GM10248 (cell line): ENCODE measurements around the gene GPRIN3.
A peak's percentile ranks its signal among the peaks of the same experiment; 100 is the strongest.
"Not testable (repeated sequence)": the region's sequence is repeated elsewhere in the genome, so short reads cannot be mapped to it uniquely, and the experiment has no call there.

ENCODE experiments used
- CTCF ChIA-PET: fragments of 300-600 bp; sonication (Branson Sonifier 250); formaldehyde crosslinking; extraction: SDS; loops from one replicate; lab custom pipeline; 2021; ENCODE audit warnings: antibody characterized with exemption; lab: Yijun Ruan, JAX
- POLR2A ChIA-PET: fragments of 350-650 bp; sonication (Branson Sonifier 250); formaldehyde crosslinking; extraction: SDS; loops from one replicate; lab custom pipeline; 2020; ENCODE audit warnings: antibody characterized with exemption; lab: Yijun Ruan, JAX
- DNase-seq: peaks from one replicate; pipeline ENCODE4 v3.0.0; 2012; ENCODE audit errors: extremely low spot score
- CTCF ChIP-seq: IDR thresholded peaks from 2 replicates; pipeline ENCODE4 v1.5.1; 2012; ENCODE audit warnings: mild to moderate bottlenecking, low read depth; ENCODE audit errors: extremely low read depth, missing control alignments, control extremely low read depth

The GPRIN3 gene

DNA sequence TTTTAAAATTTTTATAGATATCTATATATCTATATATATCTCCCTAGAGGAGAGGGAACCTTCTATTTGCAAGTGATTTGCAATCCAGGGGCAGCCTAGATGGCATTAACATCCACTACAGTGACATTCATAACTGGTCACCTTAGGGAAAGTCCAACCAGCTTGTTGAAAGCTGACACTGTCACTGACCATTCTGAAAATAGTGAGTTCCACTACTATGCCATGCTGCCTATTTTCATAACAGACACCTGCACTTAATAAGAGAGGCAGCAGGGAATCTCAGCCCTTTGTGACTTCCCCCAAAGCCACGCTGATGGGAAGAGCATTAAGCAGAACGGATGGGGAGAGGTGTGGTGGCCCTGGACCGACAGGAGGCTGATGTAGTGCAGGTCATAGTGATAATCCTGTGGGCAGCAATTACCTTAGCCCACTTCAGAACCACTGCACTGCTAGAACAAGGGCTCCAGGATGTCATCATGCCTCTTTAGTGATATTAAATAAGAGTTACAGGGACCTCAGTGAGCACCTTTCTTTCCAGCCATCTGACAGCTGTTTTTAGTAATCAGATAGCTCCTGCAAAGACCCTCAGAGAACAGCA, 51.3 kb downstream of the GPRIN3 start:
- no peak for TF ChIP-seq CTCF
- ChIA-PET CTCF (interaction anchor here (1.0 to 2.6 kb wide), 7 partner anchors 8 to 644 kb away, joined by 3 to 20 read pairs (median 3); no protein-coding TSS in a partner anchor), POLR2A (no interaction called here)
- no peak for DNase-seq

DNA sequence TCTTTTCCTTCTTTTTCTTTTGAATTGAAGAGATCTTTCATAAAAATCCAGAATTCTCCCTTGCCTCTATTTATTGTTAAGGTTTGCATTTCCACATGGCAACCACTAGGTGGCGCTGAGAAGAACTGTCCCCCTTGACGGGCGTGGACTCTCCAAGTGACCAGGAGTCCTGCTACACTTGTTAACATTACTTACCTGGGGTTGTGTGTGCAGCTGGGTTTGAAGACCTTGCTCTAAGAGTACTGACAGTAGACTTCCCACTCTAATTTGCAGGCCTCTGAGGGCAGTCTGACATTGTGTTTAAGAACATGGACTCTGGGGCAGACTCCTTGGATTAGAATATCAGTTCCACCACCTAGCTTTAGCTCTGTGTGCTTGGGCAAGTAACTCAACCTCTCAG, 52.8 kb downstream of the GPRIN3 start:
- TF ChIP-seq CTCF = peak; percentile 77
- POLR2A ChIA-PET = no interaction called here
- DNase-seq = peak; percentile 35
- CTCF ChIA-PET = interaction anchor here (0.8 to 2.6 kb wide), 9 partner anchors 10 to 177 kb away, joined by 3 to 20 read pairs (median 4); no protein-coding TSS in a partner anchor

GRCh38 chr4:89254347-89254746, 53.3 kb downstream of the GPRIN3 start:
- POLR2A ChIA-PET, DNase-seq: not testable (repeated sequence)
- CTCF ChIA-PET = interaction anchor here (0.7 to 2.6 kb wide), 5 partner anchors 9 to 90 kb away, joined by 3 to 20 read pairs (median 4); no protein-coding TSS in a partner anchor

DNA sequence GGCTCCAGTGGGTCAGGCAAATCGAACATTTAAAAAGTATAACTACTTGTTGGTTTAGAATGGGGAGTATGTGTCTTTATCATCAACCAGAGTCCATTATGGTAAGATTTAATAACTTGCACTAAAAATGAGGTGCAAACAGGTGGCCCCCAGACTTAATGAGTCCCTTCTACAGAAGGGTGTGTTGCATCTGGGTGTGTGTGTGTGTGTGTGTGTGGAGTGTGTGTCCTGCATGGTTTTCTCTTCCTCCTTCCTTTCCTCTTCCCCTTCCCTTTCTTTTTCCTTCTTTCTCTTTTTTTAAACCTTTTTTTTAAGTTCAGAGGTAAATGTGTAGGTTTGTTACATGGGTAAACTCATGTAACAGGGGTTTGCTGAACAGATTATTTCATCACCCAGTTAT, 53.7 kb downstream of the GPRIN3 start:
- CTCF ChIA-PET = interaction anchor here (0.7 to 2.6 kb wide), 5 partner anchors 9 to 181 kb away, joined by 3 to 20 read pairs (median 4); no protein-coding TSS in a partner anchor

DNA sequence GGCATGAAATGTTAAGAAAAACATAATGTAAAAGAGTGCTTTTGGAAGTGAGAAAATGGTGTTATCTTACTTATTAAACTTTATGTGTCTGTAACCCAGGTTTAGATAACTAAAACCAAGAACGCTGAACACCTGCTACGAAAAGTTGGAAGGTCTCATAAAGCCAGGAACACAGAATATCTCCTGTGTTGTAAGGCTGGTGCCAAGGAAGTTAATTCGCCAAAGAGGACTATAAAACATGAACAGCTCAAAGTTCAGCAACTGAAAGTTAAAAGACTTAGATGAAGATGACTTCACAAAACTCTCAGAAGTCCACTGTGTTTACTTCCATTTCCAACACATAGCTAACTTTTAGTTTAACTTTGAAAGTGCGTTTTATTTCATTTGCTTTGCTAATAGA, 54.3 kb downstream of the GPRIN3 start:
- TF ChIP-seq CTCF = no peak
- ChIA-PET CTCF (interaction anchor here (0.7 to 1.6 kb wide), 3 partner anchors 18 to 182 kb away, joined by 3 to 4 read pairs (median 4); no protein-coding TSS in a partner anchor), POLR2A (no interaction called here)
- DNase-seq = no peak

More for the DNA sequence above, 53.7 kb downstream of the GPRIN3 start:
- no peak for DNase-seq
- no peak for TF ChIP-seq CTCF
- POLR2A ChIA-PET = no interaction called here

- CTCF ChIA-PET = interaction anchor here (1.5 kb wide), 1 partner anchor 23 kb away, joined by 3 read pairs; no protein-coding TSS in a partner anchor
- DNase-seq = no peak
- TF ChIP-seq CTCF = no peak
- POLR2A ChIA-PET = no interaction called here
Observed at GRCh38 chr4:89251396-89251795, 56.2 kb downstream of the GPRIN3 start.

- CTCF ChIA-PET = interaction anchor here (1.0 kb wide), 1 partner anchor 11 kb away, joined by 3 read pairs; no protein-coding TSS in a partner anchor
- POLR2A ChIA-PET = no interaction called here
- DNase-seq = no peak
- TF ChIP-seq CTCF = no peak
Observed at GRCh38 chr4:89249716-89250361, 57.8 kb downstream of the GPRIN3 start.
